ENCODE measurements around the gene ACSL4. TPM values are rescaled to one million over a fixed set of nuclear protein-coding genes. Genes with fewer than 3 reads are reported as not detected.
"Not testable (repeated sequence)": the region's sequence is repeated elsewhere in the genome, so short reads cannot be mapped to it uniquely, and the experiment has no call there.

The ACSL4 gene
- total and polyA plus RNA-seq, 2 donors = 19.7 to 52.4 TPM

DNA sequence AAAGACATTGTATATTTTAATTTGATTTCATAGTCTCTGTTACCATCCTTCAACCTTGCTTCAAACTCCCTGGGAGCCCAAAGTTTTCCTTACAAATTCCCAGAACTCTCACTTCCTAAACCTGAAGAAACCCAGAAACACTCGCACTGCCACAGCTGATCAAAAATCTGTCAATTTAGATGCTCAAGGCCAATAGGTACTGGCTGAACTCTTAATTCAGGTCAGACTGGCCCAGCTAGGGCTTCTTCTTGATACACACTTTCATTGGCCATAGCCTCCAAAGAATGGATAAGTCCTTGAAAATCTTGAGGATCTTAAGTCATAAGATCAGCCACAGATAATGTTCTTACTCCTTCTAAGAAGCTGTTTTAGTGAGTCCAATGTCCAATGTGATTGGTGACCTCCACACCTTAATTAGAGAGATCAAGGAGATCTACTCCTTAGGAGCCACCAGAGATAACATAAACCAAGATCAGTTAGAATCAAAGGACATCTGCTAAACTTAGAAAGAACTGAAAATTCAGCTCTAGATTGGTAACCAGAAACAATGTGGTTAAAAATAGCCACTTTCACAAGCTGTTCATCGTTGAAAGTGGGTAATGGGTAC lies 51.5 kb downstream of the ACSL4 start:
- Histone ChIP-seq H3K36me3 (ENCODE audit: insufficient read depth) (no peaks in the 10 kb centered on the region), H3K27ac (ENCODE audit: low read depth) (no peak overlapping the region), H3K4me3 (ENCODE audit: low read depth, low read length) (no peak overlapping the region), H3K4me1 (ENCODE audit: insufficient read depth) (no peaks in the 10 kb centered on the region)
- WGBS = 80% methylated on average over 2 of the region's 2 CpGs
- no peak for DNase-seq (ENCODE audit: extremely low spot score)

DNA sequence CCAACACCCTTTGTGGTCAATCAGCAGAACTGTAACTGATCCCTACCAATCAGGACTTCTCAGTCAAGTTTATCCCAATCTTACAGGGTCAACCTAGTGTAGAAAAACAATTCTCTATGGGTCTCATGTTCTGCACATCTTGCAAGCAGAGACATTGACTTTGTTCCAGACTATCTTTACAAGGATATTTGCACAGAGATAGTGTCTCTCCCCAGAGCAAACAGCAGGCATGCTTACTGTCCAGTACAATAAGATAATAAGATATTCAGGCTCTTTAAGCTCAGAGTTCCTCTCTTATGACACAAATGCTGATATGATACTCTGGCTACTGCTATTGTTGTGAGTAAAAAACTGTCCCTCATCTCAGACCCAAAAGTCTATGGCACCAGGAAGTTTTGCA lies 53.2 kb downstream of the ACSL4 start:
- DNase-seq (ENCODE audit: extremely low spot score) = no peak

DNA sequence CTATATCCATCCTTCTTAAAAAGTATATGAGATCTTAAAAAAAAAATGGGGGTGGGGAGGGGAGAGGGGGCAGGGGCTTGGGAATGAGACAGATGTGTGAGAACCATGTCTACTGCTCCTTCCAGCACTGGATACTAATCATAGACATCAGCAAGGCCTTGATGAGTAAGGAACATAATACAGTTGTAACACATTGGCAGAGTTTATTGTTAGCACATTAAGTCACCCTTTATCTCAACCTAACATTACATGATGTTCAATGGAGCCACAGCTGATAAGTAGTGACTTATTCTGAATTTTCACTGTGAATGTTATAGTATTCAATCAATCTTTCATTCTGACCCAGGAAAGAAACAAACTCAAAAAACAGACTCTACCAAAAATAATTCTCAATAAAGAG lies 60.8 kb downstream of the ACSL4 start:
- Histone ChIP-seq H3K27ac (ENCODE audit: low read depth) (no peak overlapping the region), H3K4me1 (ENCODE audit: insufficient read depth) (no peaks in the 10 kb centered on the region), H3K4me3 (ENCODE audit: low read depth, low read length) (no peak overlapping the region), H3K36me3 (ENCODE audit: insufficient read depth) (no peaks in the 10 kb centered on the region)
- no peak for DNase-seq (ENCODE audit: extremely low spot score)

More for the DNA sequence above, 53.2 kb downstream of the ACSL4 start:
- Histone ChIP-seq H3K4me1 (ENCODE audit: insufficient read depth) (no peaks in the 10 kb centered on the region), H3K27ac (ENCODE audit: low read depth) (no peak overlapping the region), H3K4me3 (ENCODE audit: low read depth, low read length) (no peak overlapping the region), H3K36me3 (ENCODE audit: insufficient read depth) (no peaks in the 10 kb centered on the region)

GRCh38 chrX:109671170-109671569 lies 61.9 kb downstream of the ACSL4 start:
- not testable (repeated sequence) for H3K36me3 ChIP-seq (ENCODE audit: insufficient read depth); H3K27ac ChIP-seq (ENCODE audit: low read depth)
- WGBS = 99% methylated on average over 29 of the region's 29 CpGs

DNA sequence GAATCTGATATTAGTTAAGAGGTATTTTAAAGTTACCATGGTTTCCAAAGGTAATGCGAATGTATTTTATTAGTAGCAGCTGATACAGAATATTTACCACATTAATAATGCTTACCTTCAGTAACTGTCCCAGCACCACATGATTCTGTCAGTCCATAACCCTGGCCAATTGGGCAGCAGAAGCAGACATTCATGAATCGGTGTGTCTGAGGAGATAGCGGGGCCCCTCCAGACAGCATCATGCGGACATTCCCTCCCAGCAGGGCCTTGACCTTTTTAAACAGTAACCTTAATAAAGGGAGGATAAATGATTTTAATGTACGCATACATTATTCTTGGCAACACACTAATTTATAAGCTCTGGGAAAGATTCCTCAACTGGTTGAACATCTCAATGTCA lies 65.1 kb downstream of the ACSL4 start:
- no peak overlapping the region for H3K4me3 ChIP-seq (ENCODE audit: low read depth, low read length)
- no peaks in the 10 kb centered on the region for H3K4me1 ChIP-seq (ENCODE audit: insufficient read depth)
- DNase-seq (ENCODE audit: extremely low spot score) = no peak
- no peak overlapping the region for H3K27ac ChIP-seq (ENCODE audit: low read depth)
- 71% methylated on average over 5 of the region's 5 CpGs for WGBS
- no peaks in the 10 kb centered on the region for H3K36me3 ChIP-seq (ENCODE audit: insufficient read depth)

More at GRCh38 chrX:109671170-109671569, 61.9 kb downstream of the ACSL4 start:
- not testable (repeated sequence) for H3K4me1 ChIP-seq (ENCODE audit: insufficient read depth); H3K4me3 ChIP-seq (ENCODE audit: low read depth, low read length); DNase-seq (ENCODE audit: extremely low spot score)

GRCh38 chrX:109660435-109661143 lies 72.5 kb downstream of the ACSL4 start:
- 87% methylated on average over 2 of the region's 2 CpGs for WGBS
- Histone ChIP-seq H3K4me1 (ENCODE audit: insufficient read depth) (no peaks in the 10 kb centered on the region), H3K36me3 (ENCODE audit: insufficient read depth) (peaks cover 2% of the 10 kb centered on the region), H3K4me3 (ENCODE audit: low read depth, low read length) (no peak overlapping the region), H3K27ac (ENCODE audit: low read depth) (no peak overlapping the region)
- DNase-seq (ENCODE audit: extremely low spot score) = no peak

DNA sequence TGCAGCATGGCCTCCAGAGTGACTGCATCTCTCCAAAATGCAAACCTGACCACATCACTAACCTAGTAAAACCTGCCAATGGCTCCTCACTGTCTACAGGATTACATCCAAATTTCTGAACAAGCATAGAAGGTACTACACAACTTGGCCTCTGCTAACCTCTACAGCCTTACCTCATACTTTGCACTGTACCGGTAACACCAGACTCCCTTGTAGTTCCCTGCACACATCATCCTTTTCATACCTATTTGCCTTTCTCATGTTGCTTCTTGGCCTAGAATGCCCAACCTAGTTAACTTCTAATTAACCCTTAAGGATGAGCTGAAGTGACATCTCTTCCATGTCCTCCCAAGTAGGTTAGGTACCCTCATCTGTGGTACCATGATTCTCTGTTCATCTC lies 74.7 kb downstream of the ACSL4 start:
- DNase-seq (ENCODE audit: extremely low spot score) = no peak
- 100% methylated on average over 1 of the region's 1 CpG for WGBS
- Histone ChIP-seq H3K36me3 (ENCODE audit: insufficient read depth) (peaks cover 2% of the 10 kb centered on the region), H3K4me3 (ENCODE audit: low read depth, low read length) (no peak overlapping the region), H3K27ac (ENCODE audit: low read depth) (no peak overlapping the region), H3K4me1 (ENCODE audit: insufficient read depth) (no peaks in the 10 kb centered on the region)

GRCh38 chrX:109657364-109657763 lies 75.7 kb downstream of the ACSL4 start:
- H3K4me3 ChIP-seq (ENCODE audit: low read depth, low read length); H3K36me3 ChIP-seq (ENCODE audit: insufficient read depth); H3K4me1 ChIP-seq (ENCODE audit: insufficient read depth); DNase-seq (ENCODE audit: extremely low spot score); H3K27ac ChIP-seq (ENCODE audit: low read depth): not testable (repeated sequence)
- 100% methylated on average over 2 of the region's 4 CpGs for WGBS

GRCh38 chrX:109656774-109657173 lies 76.3 kb downstream of the ACSL4 start:
- DNase-seq (ENCODE audit: extremely low spot score) = no peak
- no peak overlapping the region for H3K27ac ChIP-seq (ENCODE audit: low read depth)
- no peak overlapping the region for H3K4me3 ChIP-seq (ENCODE audit: low read depth, low read length)
- no peaks in the 10 kb centered on the region for H3K4me1 ChIP-seq (ENCODE audit: insufficient read depth)
- peaks cover 2% of the 10 kb centered on the region for H3K36me3 ChIP-seq (ENCODE audit: insufficient read depth)
- WGBS = 86% methylated on average over 4 of the region's 4 CpGs

GRCh38 chrX:109655502-109656201 lies 77.4 kb downstream of the ACSL4 start:
- no peak overlapping the region for H3K4me3 ChIP-seq (ENCODE audit: low read depth, low read length)
- H3K4me1 ChIP-seq (ENCODE audit: insufficient read depth) = no peaks in the 10 kb centered on the region
- no peak overlapping the region for H3K27ac ChIP-seq (ENCODE audit: low read depth)
- WGBS = 67% methylated on average over 4 of the region's 4 CpGs
- peaks cover 2% of the 10 kb centered on the region for H3K36me3 ChIP-seq (ENCODE audit: insufficient read depth)
- no peak for DNase-seq (ENCODE audit: extremely low spot score)

GRCh38 chrX:109654516-109655109 lies 78.4 kb downstream of the ACSL4 start:
- no peak overlapping the region for H3K27ac ChIP-seq (ENCODE audit: low read depth)
- 84% methylated on average over 5 of the region's 5 CpGs for WGBS
- H3K36me3 ChIP-seq (ENCODE audit: insufficient read depth) = peaks cover 2% of the 10 kb centered on the region
- H3K4me3 ChIP-seq (ENCODE audit: low read depth, low read length) = no peak overlapping the region
- DNase-seq (ENCODE audit: extremely low spot score) = no peak
- no peaks in the 10 kb centered on the region for H3K4me1 ChIP-seq (ENCODE audit: insufficient read depth)

- not testable (repeated sequence) for H3K36me3 ChIP-seq (ENCODE audit: insufficient read depth); H3K4me3 ChIP-seq (ENCODE audit: low read depth, low read length); H3K4me1 ChIP-seq (ENCODE audit: insufficient read depth); H3K27ac ChIP-seq (ENCODE audit: low read depth); DNase-seq (ENCODE audit: extremely low spot score)
- 91% methylated on average over 19 of the region's 19 CpGs for WGBS
Observed at GRCh38 chrX:109644671-109645070, 88.4 kb downstream of the ACSL4 start.

DNA sequence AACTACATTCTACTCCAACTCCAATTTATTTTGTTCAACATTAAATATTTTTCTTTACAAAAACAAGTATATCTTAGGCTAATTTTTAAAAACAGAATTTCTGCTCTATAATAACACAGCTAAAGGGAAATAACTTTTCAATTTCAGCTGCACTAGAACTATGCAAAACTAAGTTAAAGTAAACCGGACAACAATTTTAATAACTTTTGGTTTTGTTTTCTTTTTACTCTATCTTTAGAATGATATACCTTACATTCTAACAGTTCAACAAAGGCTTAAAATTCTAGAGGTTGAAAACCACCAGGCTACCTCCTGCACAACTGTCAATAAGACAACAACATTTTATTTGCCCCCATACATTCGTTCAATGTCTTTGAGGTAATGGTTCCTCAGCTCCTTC lies 89.4 kb downstream of the ACSL4 start:
- Histone ChIP-seq H3K27ac (ENCODE audit: low read depth) (no peak overlapping the region), H3K36me3 (ENCODE audit: insufficient read depth) (no peaks in the 10 kb centered on the region), H3K4me1 (ENCODE audit: insufficient read depth) (no peaks in the 10 kb centered on the region), H3K4me3 (ENCODE audit: low read depth, low read length) (no peak overlapping the region)
- no peak for DNase-seq (ENCODE audit: extremely low spot score)
- 87% methylated on average over 2 of the region's 2 CpGs for WGBS

DNA sequence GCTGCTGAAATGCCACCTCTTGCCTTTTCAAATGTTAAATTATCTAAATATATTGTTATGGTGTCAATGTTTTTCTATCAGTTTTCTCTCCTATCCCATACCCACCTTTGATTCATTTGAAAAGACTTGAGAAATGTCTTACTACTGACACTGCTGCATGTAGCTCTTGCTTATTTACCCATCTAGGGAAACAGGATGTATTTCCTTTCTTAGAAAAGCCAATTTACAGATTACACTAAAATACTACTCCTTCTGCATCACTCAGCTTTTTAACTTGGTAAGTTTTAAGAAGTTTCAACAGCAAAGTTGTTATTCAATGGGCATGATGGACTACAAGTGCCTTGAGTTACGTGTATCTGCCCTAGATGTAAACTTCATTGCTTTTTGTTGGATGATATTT lies 94.9 kb downstream of the ACSL4 start:
- no peak for DNase-seq (ENCODE audit: extremely low spot score)
- WGBS = 97% methylated on average over 1 of the region's 1 CpG
- Histone ChIP-seq H3K4me3 (ENCODE audit: low read depth, low read length) (no peak overlapping the region), H3K4me1 (ENCODE audit: insufficient read depth) (no peaks in the 10 kb centered on the region), H3K27ac (ENCODE audit: low read depth) (no peak overlapping the region), H3K36me3 (ENCODE audit: insufficient read depth) (no peaks in the 10 kb centered on the region)
